GM12891 (cell line): Measurements from ENCODE around the gene LGALS4.

Source experiments
- DNase-seq: peaks from one replicate; pipeline ENCODE4 v3.0.0; 2011; ENCODE audit warnings: low spot score; ENCODE audit not compliant: insufficient read length
- FAIRE-seq: peaks from 2 replicates; lab custom pipeline; 2011; peaks lifted over from hg19 to GRCh38; lab: Jason Lieb, UNC
- PAX5 ChIP-seq: IDR thresholded peaks from 2 replicates; pipeline ENCODE4 v1.6.1; 2011; ENCODE audit warnings: low read length, moderate library complexity, mild to moderate bottlenecking; ENCODE audit not compliant: insufficient read depth, severe bottlenecking
- POLR2A ChIP-seq: IDR thresholded peaks from 2 replicates; pipeline ENCODE4 v1.6.1; 2011; ENCODE audit warnings: low read depth, low read length, control low read depth
- POLR2AphosphoS5 ChIP-seq: IDR thresholded peaks from 2 replicates; pipeline ENCODE4 v1.6.1; 2011; ENCODE audit warnings: low read depth, low read length, control low read depth
- POU2F2 ChIP-seq: IDR thresholded peaks from 2 replicates; pipeline ENCODE4 v1.6.1; 2011; ENCODE audit warnings: low read depth, mild to moderate bottlenecking, control low read depth, low read length, moderate library complexity
- SPI1 ChIP-seq: IDR thresholded peaks from 2 replicates; pipeline ENCODE4 v1.6.1; 2011; ENCODE audit warnings: low read depth, low read length, control low read depth
- TAF1 ChIP-seq: IDR thresholded peaks from 2 replicates; pipeline ENCODE4 v1.6.1; 2011; ENCODE audit warnings: low read depth, low read length, control low read depth

The LGALS4 gene

DNA sequence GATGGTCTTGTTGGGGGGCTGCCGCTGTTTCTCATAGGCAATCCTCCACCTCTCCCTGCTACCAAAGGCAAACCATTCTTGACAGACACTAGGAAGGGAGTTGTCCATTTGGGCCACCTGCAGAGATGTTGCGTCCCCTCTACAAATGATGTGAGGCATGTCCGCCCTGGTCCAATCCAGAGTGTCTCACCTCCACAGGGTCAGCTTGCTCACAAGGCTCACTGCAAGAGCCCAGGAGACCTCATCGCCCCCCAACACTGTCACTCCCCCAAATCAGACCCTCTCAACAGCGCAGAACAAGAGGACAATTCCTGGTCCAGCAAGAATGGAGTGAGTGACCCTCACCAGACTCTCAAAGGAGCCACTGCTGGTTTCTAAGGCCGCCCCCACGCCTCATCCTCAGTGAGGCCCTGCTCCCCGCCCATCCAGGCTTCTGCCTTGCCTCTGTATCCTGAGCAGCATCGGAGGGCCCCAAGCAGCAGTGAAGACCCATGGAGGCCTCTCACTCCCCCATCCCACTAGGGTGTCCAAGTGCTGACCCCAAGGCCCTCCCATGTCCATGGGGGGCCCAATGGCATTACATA lies 30.5 kb upstream of the LGALS4 start:
- DNase-seq (no peak), FAIRE-seq (no peak)
- TF ChIP-seq POLR2AphosphoS5 (no peak; the same call in 1 of the 2 replicates), POLR2A (no peak; the same call in 1 of the 2 replicates), TAF1 (no peak), POU2F2 (no peak; the same call in none of the 2 replicates), PAX5 (no peak), SPI1 (no peak)

DNA sequence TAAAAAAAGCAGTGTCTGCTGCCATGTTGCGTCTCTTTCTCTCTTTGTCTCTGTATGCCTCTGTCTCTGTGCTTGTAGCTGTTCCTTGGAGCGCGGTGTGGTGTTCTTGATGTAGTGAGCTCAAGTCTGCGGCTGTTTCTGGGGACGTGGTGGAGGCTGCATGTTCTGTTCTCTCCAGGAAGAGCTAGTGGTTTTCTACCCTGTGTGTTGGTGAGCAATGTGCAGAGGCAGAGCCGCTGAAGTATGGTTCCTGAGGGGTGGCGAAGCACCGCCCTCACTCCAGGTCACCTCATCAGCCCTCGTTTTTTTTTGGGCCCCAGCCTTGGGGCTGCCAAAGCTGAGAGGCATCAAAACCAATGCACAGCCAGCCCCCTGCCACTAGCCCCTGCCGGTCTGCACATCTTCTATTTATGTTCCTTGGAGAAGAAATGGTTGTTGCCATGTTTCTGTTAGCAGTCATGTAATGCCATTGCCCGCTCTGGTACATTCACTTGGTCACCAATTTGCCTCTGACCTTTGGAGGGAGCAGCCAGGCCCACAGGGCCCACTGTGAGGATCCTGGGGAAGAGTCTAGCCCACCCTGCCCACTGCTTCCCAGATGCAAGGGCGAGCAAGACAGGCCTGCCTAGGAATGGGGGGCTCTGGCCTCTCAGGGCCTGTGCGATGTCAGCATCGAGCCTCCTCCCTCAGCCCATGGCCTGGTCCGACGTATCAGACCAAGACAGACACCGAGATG lies 29.9 kb upstream of the LGALS4 start:
- no peak for DNase-seq
- TF ChIP-seq SPI1, result no peak
- no peak for TF ChIP-seq TAF1
- 0 out of 2 replicates have a peak, but pooled peaks have one; percentile 12 for TF ChIP-seq POLR2A
- FAIRE-seq, result no peak

DNA sequence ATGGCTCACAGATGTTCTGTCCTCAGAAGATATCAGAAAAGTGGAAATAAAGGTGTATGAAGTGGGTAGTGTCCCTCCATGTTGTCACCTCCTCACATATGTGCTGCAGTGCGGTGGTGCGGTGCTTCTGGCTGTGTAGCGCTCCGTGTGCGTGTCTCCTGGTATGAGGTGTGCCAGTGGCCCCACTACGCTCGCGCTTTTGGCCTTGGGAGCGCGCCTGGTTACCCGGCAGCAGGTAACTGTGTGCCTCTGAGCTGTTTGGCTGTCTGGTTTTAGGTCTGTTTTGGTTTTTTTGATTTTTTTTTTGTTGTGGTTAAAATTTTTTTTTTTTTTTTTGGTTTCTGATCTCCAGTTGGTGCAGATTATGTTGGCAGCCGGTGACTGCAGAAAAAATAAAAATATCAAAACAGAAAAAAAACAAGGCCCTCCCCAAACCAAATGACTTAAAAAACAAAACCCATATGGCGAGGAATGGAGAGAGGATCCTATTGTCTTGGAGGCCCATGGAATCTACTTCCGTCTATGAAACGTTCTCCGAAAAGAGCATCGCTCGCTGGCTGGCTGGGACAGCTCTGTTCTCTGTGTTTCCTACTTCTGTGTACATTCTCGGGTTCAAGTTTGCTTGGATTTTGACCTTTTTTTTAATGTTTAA lies 29.2 kb upstream of the LGALS4 start:
- FAIRE-seq (no peak), DNase-seq (no peak)
- TF ChIP-seq POLR2AphosphoS5 (peak; percentile 64), POLR2A (no peak; the same call in 1 of the 2 replicates)

DNA sequence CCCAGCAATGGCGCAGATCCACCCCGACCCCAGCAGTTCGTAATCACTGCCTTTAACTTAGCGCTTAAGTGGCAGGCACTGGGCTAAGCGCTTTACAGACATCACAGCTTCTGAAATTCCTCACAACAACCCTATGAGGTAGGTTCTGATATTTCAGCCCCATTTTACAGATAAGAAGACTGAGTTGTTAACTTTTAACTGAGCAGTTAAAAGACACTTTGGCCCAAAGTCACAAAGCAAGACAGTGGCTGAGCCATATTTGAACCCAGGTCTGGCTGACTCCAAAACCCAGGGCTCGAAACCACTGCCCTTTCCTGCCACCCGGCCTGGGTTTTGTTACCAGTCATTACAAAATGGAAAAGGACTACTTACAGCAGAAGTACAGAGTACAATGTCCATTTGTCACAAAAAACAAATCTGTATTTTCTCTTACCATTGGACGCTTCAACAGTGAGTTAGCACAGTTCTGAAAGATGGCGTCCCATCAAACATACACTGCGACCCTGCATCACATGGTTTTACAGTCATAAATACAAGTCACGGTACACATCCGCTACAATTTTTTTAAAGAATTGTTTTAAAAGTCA lies 28.5 kb upstream of the LGALS4 start:
- TF ChIP-seq SPI1 (no peak), POLR2A (peak; percentile 8), TAF1 (no peak), PAX5 (no peak), POLR2AphosphoS5 (peak; percentile 62), POU2F2 (no peak)
- DNase-seq (no peak), FAIRE-seq (no peak)

DNA sequence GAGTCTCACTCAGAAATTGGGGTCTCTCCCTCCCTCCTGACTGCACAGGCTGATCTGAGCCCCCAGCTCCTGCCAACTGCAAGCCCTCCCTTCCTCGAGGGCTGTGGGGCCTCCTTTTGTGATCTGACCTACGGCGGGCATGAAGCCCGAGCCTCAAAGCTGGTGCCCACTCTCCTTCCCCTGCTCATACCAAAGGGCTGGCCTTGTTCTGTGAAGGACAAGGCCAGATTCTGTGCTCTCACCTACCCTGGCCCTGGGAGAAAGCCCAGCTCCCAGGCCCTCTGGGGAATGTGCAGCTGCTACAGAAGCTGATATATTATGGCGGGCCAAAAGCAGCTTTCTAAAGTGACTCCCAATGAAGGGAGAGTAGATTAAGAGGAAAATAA lies 27.8 kb upstream of the LGALS4 start:
- DNase-seq (no peak), FAIRE-seq (no peak)
- TF ChIP-seq POU2F2 (no peak), TAF1 (no peak), POLR2AphosphoS5 (peak; percentile 38; the same call in 1 of the 2 replicates), SPI1 (no peak), POLR2A (peak; percentile 14), PAX5 (no peak)

DNA sequence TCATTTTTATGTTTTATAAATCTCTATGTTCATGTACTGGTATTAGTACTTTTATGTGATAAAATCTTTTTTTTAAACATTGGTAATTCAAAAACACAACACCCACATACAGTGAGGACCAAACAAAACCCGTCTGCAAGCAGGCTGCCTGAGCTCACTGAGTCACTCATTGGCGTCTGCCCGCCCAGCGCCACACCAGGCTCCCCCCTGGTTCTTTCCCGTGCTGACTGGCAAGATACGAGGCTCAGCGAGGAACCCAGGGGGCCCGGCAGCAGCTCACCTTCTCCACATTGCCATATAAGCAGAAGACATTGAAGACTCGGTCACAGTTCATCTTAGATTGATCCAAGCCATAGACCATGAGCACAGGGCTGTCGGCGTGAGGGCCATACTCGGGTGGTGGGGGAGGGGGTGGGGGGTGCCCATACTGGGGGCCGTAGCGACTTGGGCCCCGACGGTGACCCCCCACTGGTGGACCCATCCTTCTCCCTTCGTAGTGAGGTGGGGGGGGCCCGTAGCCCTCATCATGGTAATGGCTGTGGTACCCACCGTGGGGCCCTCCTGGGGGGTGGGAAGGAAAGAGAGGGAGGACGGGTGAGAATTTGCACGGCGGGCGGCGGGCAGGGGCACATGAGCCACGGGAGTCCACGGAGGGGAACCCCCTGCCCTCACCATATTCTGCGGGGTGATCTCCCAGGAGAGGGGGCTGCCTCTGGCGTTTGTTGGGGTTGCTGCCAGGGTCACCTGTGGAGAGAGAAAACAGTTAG lies 27.3 kb upstream of the LGALS4 start:
- FAIRE-seq (no peak), DNase-seq (no peak)
- TF ChIP-seq TAF1 (no peak), PAX5 (no peak), POLR2AphosphoS5 (no peak), POLR2A (no peak; the same call in 1 of the 2 replicates), SPI1 (no peak)

DNA sequence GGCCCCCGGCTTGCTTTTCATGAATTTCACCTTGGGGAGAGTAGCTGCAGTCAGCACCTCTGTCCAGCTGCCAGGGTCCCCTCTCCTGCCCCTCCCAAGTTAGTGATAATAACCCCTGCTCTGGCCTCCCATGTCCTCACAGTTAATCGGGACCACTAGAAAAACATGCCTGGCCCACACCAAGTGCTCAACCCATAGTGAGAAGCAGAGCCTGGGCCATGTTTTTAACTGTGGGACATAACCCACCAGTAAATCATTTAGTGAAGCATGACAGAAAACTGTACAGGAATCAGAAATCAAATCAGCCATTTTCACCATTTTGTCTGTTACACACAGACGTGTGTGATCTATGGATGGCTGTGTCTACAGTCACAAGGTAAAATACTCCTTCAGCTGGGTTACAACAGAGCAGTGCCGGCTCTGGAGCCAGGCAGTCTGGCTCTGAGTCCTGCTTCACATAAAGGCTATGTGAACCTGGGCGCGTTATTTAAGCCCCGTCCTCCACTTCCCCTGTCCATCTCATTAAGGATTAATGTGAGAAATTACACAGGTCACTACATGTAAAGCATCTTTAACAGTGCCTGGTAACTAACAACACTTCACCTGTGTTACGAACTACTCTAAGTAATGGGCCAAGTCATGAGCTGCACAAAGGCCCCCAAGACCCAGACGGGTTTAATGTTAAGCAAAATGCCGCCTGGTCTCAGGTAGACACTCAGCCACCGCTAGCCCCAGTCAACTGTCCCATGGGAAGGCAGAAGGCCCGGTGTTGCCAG lies 26.4 kb upstream of the LGALS4 start:
- TF ChIP-seq POU2F2 (no peak), POLR2A (peak; percentile 8; the same call in 1 of the 2 replicates), TAF1 (no peak), POLR2AphosphoS5 (peak; percentile 19; the same call in 1 of the 2 replicates)
- DNase-seq (no peak), FAIRE-seq (peak; percentile 20)

DNA sequence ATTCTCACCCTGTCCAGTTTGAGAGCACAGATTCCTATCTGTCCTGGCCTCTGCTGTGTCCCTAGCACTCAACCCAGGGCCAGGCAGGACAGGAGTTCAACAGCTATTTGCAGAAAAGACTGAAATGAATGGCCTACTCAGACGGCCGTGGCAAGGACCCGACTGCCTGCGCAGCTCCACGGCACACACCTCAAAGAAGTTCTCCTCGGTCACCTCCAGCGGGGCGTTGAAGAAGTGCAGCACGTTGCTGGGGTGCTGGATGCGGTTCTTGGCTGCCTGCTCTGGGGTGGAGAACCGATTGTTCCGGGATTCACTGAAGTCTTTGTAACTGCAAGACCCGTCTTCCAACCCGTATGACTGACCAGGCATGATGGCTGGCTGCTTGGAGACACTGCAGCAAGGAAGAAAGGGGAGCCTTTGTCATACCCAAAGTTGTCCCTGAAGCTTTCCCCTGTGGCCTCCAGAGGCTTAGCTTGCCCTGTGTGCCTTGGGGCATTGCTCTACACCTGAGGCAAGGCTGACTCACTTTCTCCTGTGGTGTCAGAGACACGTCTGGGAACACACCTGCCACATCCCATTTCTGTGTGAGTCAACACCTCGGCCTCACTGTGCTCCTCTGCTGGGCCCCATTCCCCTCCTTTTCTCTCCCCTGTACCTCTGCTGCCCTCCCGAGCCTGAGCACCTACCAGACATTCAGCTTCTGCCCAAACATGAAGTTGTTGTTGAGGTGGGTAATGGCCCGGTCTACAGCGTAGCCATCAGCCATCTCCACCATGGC lies 25.7 kb upstream of the LGALS4 start:
- FAIRE-seq (no peak), DNase-seq (no peak)
- TF ChIP-seq PAX5 (no peak), POLR2AphosphoS5 (peak; percentile 60), POLR2A (peak; percentile 75), SPI1 (no peak)
